HCT116 (cell line): ENCODE data around the gene UCN2. TPM values are rescaled to one million over a fixed set of nuclear protein-coding genes. Genes with fewer than 3 reads are reported as not detected.

Experiments used
- ATAC-seq: fragments of 200-7000 bp; cut with Tn5 transposase; 2 replicates; pipeline ENCODE4 v1.9.1; 2020; ENCODE audit warnings: mild to moderate bottlenecking, moderate library complexity
- BruUV-seq: library from RNA; stranded (reverse); fragments of 400-500 nt; replicated peaks from 2 replicates; lab custom pipeline; 2021; lab: Mats Ljungman, UMichigan
- CTCF ChIA-PET: fragments of 300-600 bp; sonication (Branson Sonifier 250); formaldehyde crosslinking; loops from one replicate; lab custom pipeline; 2021; ENCODE audit warnings: antibody characterized with exemption; lab: Charles Lee
- POLR2A ChIA-PET: fragments of 300-600, 350-600 bp; sonication (Branson Sonifier 250); formaldehyde crosslinking; loops from one replicate; lab custom pipeline; 2021; ENCODE audit warnings: antibody characterized with exemption; lab: Charles Lee
- RAD21 ChIA-PET, 2 experiments: fragments of 300-600 bp; sonication (Branson Sonifier 250); formaldehyde crosslinking; loops; one replicate each; lab custom pipeline; 2023; ENCODE audit warnings: low total read pairs in 2 of 2; ENCODE audit not compliant: uncharacterized antibody in 2 of 2, unreplicated experiment in 2 of 2, low non-redundant PET in 1 of 2; lab: Charles Lee
- DNase-seq: peaks from one replicate; pipeline ENCODE4 v3.0.0-alpha.2; 2010; ENCODE audit warnings: low read depth, low spot score
- H2AFZ ChIP-seq: fragments of 200-600 bp; shearing (Covaris generic), sonication (generic); 2 replicates; pipeline ENCODE4 v1.6.1; 2017; ENCODE audit warnings: low read depth, mixed run types, mixed read lengths, antibody characterized with exemption, low read length; ENCODE audit not compliant: poor library complexity, severe bottlenecking
- H3K27ac ChIP-seq: 2 replicates; pipeline ENCODE4 v1.5.1; 2012; ENCODE audit warnings: low read depth, low read length
- H3K27me3 ChIP-seq: fragments of 200-600 bp; sonication (generic); 2 replicates; pipeline ENCODE4 v1.6.1; 2016; ENCODE audit warnings: mixed run types, low read length, mixed read lengths; ENCODE audit not compliant: insufficient read depth
- H3K36me3 ChIP-seq, 2 experiments: fragments of 200-500 bp in 1 of 2; fragments of 200-600 bp in 1 of 2; sonication (Bioruptor generic) in 1 of 2; sonication (generic) in 1 of 2; 2 replicates each; pipeline versions ENCODE4 v1.5.1 to v1.6.1; 2014 to 2016; ENCODE audit warnings: low read length in 2 of 2, inconsistent platforms in 1 of 2, mixed read lengths in 1 of 2, mixed run types in 1 of 2; ENCODE audit not compliant: insufficient read depth in 2 of 2, control insufficient read depth in 1 of 2
- H3K4me1 ChIP-seq, 2 experiments: fragments of 200-600 bp in 1 of 2; sonication (generic) in 1 of 2; 2 replicates each; pipeline versions ENCODE4 v1.5.1 to v1.6.1; 2012 to 2017; ENCODE audit warnings: low read length in 2 of 2, inconsistent platforms in 1 of 2, mild to moderate bottlenecking in 1 of 2, mixed read lengths in 1 of 2, mixed run types in 1 of 2, moderate library complexity in 1 of 2; ENCODE audit not compliant: insufficient read depth in 2 of 2, control insufficient read depth in 1 of 2
- H3K4me2 ChIP-seq: fragments of 200-600 bp; sonication (generic); 2 replicates; pipeline ENCODE4 v1.6.1; 2017; ENCODE audit warnings: mixed run types, low read length, mixed read lengths
- H3K4me3 ChIP-seq, 2 experiments: fragments of 200-600 bp in 1 of 2; sonication (generic) in 1 of 2; replicated peaks in 1 of 2; 2 replicates each; pipeline ENCODE4 v1.5.1; 2011 to 2016; ENCODE audit warnings: low read length in 2 of 2, control low read depth in 1 of 2, low read depth in 1 of 2, mild to moderate bottlenecking in 1 of 2, mixed read lengths in 1 of 2, mixed run types in 1 of 2
- H3K79me2 ChIP-seq: fragments of 200-600 bp; sonication (generic); 2 replicates; pipeline ENCODE4 v1.6.1; 2017; ENCODE audit warnings: mild to moderate bottlenecking, mixed run types, low read length, moderate library complexity, mixed read lengths; ENCODE audit not compliant: insufficient read depth
- H3K9ac ChIP-seq: fragments of 200-600 bp; sonication (generic); 2 replicates; pipeline ENCODE4 v1.6.1; 2016; ENCODE audit warnings: low read length, mixed read lengths
- H3K9me2 ChIP-seq: fragments of 200-600 bp; sonication (generic), shearing (Covaris generic); 2 replicates; pipeline ENCODE4 v1.6.1; 2017; ENCODE audit warnings: mixed run types, mild to moderate bottlenecking, moderate library complexity; ENCODE audit not compliant: insufficient read depth
- H3K9me3 ChIP-seq, 2 experiments: fragments of 200-500 bp in 1 of 2; fragments of 200-600 bp in 1 of 2; sonication (Bioruptor generic) in 1 of 2; sonication (generic) in 1 of 2; 2 replicates each; pipeline ENCODE4 v1.6.1; 2014 to 2017; ENCODE audit warnings: low read length in 2 of 2, mixed read lengths in 2 of 2, inconsistent platforms in 1 of 2, low read depth in 1 of 2, mild to moderate bottlenecking in 1 of 2, mixed run types in 1 of 2, moderate library complexity in 1 of 2; ENCODE audit not compliant: control insufficient read depth in 1 of 2, insufficient read depth in 1 of 2
- H4K20me1 ChIP-seq: fragments of 200-600 bp; sonication (generic), shearing (Covaris generic); 2 replicates; pipeline ENCODE4 v1.6.1; 2017; ENCODE audit warnings: mixed run types, mild to moderate bottlenecking, moderate library complexity; ENCODE audit not compliant: insufficient read depth
- ATF3 ChIP-seq: IDR thresholded peaks from 2 replicates; pipeline ENCODE4 v1.6.1; 2012
- CTCF ChIP-seq, 3 experiments: fragments of 200-600 bp in 1 of 3; sonication (generic) in 1 of 3; IDR thresholded peaks in 2 of 3; conservative IDR thresholded peaks in 1 of 3; 2 replicates each; pipeline ENCODE4 v1.5.1; 2012 to 2017; ENCODE audit warnings: low read depth in 2 of 3, low read length in 2 of 3, antibody characterized with exemption in 1 of 3, borderline replicate concordance in 1 of 3, control low read depth in 1 of 3, mild to moderate bottlenecking in 1 of 3, mixed read lengths in 1 of 3, mixed run types in 1 of 3, moderate library complexity in 1 of 3; ENCODE audit not compliant: insufficient read depth in 1 of 3
- POLR2A ChIP-seq: IDR thresholded peaks from 2 replicates; pipeline ENCODE4 v1.7.0; 2011; ENCODE audit warnings: borderline replicate concordance; ENCODE audit not compliant: insufficient read depth, insufficient read length; ENCODE audit errors: extremely low read depth
- ZNF274 ChIP-seq: fragments of 200-500 bp; sonication (Bioruptor generic); IDR thresholded peaks from 2 replicates; pipeline ENCODE4 v1.6.1; 2014; ENCODE audit warnings: mild to moderate bottlenecking, low read depth, low read length, inconsistent platforms
- intact Hi-C: fragments of 100-400 bp; cut with micrococcal nuclease; formaldehyde crosslinking; loops from 2 replicates; pipeline ENCODE4 v1.10.0; 2022
- total RNA-seq: library from RNA; stranded (reverse); gene quantifications from one replicate; pipeline ENCODE4 v1.2.1, GENCODE V29; 2021; ENCODE audit not compliant: unreplicated experiment

UCN2 gene
- total RNA-seq, 1 experiment from 2014 or later: 1.5 TPM

GRCh38 chr3:48561045-48561736 is 2.4 kb downstream of the UCN2 start:
- H3K4me1 ChIP-seq: peaks cover 55 to 88% of the 10 kb centered on the region in 2 experiments
- H3K4me2 ChIP-seq: peak overlapping the region; percentile 57
- H3K36me3 ChIP-seq: no peaks in the 10 kb centered on the region
- ChIA-PET RAD21 (interaction anchor here in 1 of 2 experiments (0.7 kb wide), 1 partner anchor 18 kb away, joined by 4 read pairs; no protein-coding TSS in a partner anchor), CTCF (interaction anchor here (1.8 kb wide), 1 partner anchor 125 kb away, joined by 4 read pairs; no protein-coding TSS in a partner anchor), POLR2A (interaction anchor here (1.5 kb wide), 1 partner anchor 88 kb away, joined by 4 read pairs; no protein-coding TSS in a partner anchor)
- no peak overlapping the region for H2AFZ ChIP-seq
- H3K9me2 ChIP-seq: no peaks in the 10 kb centered on the region
- intact Hi-C loops: no loop called here
- H3K9ac ChIP-seq: peak overlapping the region; percentile 30; the same call in 1 of the 2 replicates
- no TSS peak for BruUV-seq
- TF ChIP-seq POLR2A (no peak), ZNF274 (no peak), CTCF (IDR thresholded peaks at IDR 0.05 in 2 of 3, conservative IDR thresholded peaks at IDR 0.05 in 1 of 3; ENCODE audit: borderline replicate concordance in 1 of 3, insufficient read depth in 1 of 3, low read depth in 2 of 3, low read length in 2 of 3) (peak in 2 of 3 experiments; percentile 26 to 32; a peak in 1 of 6 replicates), ATF3 (no peak)
- H3K9me3 ChIP-seq: no peaks in the 10 kb centered on the region
- no peaks in the 10 kb centered on the region for H4K20me1 ChIP-seq
- H3K4me3 ChIP-seq: no peak overlapping the region
- peaks cover 2% of the 10 kb centered on the region; the same call in 1 of the 2 replicates for H3K79me2 ChIP-seq
- DNase-seq: no peak
- no peaks in the 10 kb centered on the region for H3K27me3 ChIP-seq
- H3K27ac ChIP-seq: peak overlapping the region; percentile 48; the same call in 1 of the 2 replicates
- ATAC-seq: no peak
